Measurements from ENCODE around the gene IMPDH1.

DNA sequence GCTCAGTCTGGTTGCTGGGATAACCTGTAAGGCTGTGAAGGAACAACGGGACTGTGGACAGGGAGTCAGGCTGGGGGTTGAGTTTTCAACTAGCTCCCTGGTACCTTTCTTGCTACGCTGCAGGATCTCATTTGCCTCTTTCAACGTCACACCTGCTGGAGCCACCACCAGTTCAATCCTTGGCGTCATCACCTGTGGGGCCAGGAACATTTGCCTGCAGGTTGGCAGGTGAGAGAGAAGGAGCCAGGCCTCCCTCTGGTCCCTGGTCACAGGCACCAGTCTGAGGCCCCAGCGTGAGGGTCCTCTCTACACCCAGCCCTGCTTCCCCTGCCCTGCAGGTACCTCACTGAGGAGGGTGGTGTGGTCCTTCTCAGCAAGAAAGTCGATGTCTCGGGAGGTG lies 9.8 kb downstream of the IMPDH1 start:
- no peak for TF ChIP-seq POLR2A (IDR thresholded peaks at IDR 0.05)
- TF ChIP-seq POLR2AphosphoS5 (IDR thresholded peaks at IDR 0.05): no peak
- no peak for TF ChIP-seq CTCF (IDR thresholded peaks at IDR 0.05)
- no peak for TF ChIP-seq EP300 (IDR thresholded peaks at IDR 0.05)
